ENCODE results near the gene GLB1L3.
"Not testable (repeated sequence)": the region's sequence is repeated elsewhere in the genome, so short reads cannot be mapped to it uniquely, and the experiment has no call there.

The GLB1L3 gene

GRCh38 chr11:134343646-134344045 lies 67.5 kb downstream of the GLB1L3 start:
- no peak for DNase-seq (ENCODE audit: low read depth in 2 of 2)

- DNase-seq (ENCODE audit: low read depth in 2 of 2), result not testable (repeated sequence)
Measured at GRCh38 chr11:134344497-134345236, 68.5 kb downstream of the GLB1L3 start.

- no peak for DNase-seq (ENCODE audit: low read depth in 2 of 2)
Measured at GRCh38 chr11:134345237-134345550, 69.0 kb downstream of the GLB1L3 start.

- DNase-seq (ENCODE audit: low read depth in 2 of 2), result no peak
Measured at GRCh38 chr11:134346101-134346975, 70.2 kb downstream of the GLB1L3 start.

GRCh38 chr11:134346976-134347350 lies 70.8 kb downstream of the GLB1L3 start:
- no peak for DNase-seq (ENCODE audit: low read depth in 2 of 2)

- no peak for DNase-seq (ENCODE audit: low read depth in 2 of 2)
Measured at GRCh38 chr11:134347441-134347840, 71.3 kb downstream of the GLB1L3 start.

- no peak for DNase-seq (ENCODE audit: low read depth in 2 of 2)
Measured at GRCh38 chr11:134349109-134349801, 73.1 kb downstream of the GLB1L3 start.

GRCh38 chr11:134349802-134350355 lies 73.7 kb downstream of the GLB1L3 start:
- DNase-seq (ENCODE audit: low read depth in 2 of 2), result no peak

DNA sequence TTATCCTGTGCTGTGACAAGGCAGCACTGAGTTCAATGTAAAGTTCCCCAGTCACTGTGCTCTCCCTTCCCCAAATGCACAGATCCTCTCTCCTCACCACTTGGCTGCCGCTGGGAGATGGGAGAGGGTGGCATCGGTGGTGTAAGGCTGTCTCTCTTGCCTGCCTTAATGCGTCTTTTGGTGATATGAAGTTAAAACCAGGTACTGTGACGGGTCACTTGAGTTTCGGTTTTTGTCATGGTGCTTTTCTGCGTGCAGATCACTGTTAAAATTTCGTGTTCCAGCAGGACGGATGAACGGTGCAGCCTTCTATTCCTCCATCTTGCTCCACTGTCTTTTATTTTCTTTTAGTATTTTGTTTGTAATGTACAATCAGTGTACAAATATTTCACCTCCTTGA lies 74.2 kb downstream of the GLB1L3 start:
- no peak for DNase-seq (ENCODE audit: low read depth in 2 of 2)

DNA sequence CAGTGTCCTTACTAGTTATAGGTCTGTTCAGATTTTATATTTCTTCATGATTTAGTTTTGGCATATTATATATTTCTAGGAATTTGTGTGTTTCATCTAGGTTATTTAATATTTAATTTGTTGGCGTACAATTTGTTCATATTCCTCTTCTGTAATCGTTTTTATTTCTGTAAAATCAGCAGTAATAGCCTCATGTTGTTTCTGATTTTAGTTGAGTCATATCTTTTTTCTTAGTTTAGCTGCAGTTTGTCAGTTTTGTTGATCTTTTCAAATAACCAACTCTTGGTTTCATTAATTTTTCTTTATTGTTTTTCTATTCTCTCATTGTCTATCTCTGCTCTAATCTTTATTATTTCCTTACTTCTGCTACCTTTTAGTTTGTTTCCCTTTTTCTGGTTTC lies 75.9 kb downstream of the GLB1L3 start:
- DNase-seq (ENCODE audit: low read depth in 2 of 2), result no peak

GRCh38 chr11:134355136-134355535 lies 79.0 kb downstream of the GLB1L3 start:
- no peak for DNase-seq (ENCODE audit: low read depth in 2 of 2)

DNA sequence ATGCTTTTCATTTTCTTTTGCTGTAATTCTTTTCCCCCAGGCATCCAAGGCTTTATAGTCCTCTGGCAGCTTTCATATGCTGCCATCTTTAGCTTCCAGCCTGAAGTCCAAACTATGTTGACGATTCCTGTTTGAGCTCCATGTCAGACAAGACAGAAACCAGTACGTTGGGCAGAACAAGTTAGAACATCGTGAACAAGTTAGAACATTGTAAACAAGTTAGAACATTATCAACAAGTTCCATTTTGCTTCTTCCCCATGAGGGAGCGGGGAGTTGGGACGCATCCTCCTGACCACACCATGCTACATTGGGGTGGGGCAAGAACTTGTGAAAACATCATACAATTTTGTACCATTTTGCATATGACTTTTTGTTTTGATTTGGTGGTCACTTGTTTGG lies 79.5 kb downstream of the GLB1L3 start:
- no peak for DNase-seq (ENCODE audit: low read depth in 2 of 2)

DNA sequence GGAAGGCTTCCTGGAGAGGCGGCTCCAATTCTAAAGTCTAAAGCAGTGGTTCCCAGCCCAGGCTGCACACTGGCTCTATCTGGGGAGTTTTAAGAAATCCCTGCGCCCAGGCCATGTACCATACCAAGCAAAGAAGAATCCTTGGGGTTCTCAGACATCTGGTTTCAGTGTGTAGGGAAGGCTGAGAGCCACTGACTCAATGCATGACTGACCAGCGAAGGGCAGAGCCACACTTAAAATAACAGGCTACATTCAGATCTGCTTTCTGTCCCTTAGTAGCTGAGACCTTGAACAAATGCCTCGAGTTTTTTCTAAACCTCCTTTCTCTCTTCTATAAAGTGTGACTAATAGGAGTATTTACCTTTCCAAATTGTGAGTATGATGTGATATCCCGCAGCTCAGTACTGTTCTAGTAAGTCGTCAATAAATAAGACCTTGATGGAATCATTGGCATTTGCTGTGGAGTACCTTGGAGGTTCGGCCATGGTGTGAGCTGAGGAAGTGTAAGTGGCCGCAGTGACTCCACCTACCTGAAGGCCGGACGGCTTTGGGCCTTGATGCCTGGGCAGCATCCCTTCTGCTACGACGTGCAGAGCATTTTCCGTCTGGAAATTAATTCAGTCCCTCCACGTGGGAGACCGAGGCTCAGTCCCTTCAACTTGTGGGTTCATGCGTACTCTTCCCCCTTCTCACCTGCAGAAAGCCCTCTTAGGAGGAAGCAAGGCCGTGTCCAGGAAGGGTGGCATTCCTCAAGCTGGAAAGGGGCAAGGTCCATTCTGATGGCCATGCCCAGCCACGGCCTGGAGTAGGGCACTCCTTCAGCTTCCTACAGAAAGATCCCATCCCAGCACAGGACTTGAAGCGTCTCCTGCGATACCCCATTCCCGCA lies 80.7 kb downstream of the GLB1L3 start:
- no peak for DNase-seq (ENCODE audit: low read depth in 2 of 2)

DNA sequence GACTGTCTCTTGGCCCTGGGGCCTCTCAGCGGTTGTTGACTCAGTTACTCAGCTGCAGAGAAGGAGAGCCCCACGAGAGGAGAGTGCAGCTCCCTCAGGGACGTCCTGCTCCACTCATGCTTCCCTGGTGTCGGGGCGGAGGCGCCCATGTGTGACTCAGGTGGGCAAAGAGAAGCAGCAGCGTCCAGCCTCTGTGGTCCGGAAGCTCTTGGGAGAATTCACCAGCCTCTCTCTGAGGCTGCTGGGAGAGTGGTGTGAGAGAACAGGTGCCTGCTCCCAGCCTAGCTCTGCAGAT lies 81.3 kb downstream of the GLB1L3 start:
- DNase-seq (ENCODE audit: low read depth in 2 of 2), result no peak

DNA sequence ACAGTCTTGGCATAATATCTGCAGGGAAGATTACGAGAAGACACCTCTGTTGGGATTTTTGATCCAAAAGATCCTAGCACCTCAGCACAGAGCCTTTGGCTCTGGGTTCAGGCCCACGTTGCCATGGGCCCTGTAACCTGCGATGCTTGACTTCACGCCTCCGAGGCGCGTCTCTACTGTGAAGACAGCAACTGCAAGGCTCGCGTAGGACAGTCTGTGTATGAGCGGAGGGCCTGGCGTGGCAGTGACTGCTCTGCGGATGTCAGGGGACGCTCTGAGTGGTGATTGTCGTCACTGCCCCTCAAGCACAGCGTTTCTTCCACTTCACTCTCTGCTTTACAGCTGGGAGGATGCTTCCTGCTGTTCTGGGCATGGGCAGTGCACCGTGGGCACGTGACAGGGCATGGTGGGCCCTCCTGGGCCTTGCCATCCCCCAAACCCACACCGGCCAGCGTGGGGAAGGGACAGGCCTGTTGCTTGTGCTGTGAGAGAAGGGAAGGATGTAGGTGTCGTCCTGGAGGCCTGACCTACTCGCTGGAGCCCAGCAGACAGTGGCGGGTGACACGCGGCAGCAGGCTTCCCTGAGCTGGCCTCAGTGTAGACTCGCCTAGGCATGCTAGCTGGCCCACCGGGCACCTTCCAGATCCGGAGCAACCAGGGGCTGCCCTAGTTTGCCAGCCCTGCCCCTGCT lies 82.1 kb downstream of the GLB1L3 start:
- no peak for DNase-seq (ENCODE audit: low read depth in 2 of 2)

DNA sequence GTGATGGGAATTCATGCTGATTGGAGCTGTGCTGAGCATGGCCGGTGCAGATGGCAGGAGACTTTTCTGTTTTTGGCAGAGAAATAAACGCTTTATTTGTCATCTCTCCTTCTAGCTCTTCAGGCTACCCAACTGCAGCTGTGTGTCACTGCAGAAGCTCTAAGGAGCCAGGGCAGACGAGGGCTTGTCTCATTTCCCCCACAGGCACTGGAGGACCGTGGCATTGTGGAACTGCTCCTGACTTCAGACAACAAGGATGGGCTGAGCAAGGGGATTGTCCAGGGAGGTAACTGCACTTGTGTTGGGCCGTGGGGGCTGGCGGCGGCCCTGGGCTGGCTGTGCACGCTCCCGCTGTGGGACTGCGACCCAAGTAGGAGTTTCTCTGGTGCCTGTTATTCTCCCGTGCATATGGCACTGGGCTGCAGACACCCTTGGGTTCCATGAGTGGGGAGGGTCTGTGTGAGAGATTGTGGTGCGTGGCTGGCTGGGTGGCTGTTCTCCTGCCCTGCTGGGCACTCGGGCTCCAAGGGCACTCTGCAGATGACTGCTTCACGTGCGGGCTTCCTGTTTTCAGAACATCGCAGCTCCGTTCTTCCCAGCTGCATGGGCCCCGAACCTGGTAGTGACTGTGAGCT lies 82.8 kb downstream of the GLB1L3 start:
- no peak for DNase-seq (ENCODE audit: low read depth in 2 of 2)

- no peak for DNase-seq (ENCODE audit: low read depth in 2 of 2)
Measured at GRCh38 chr11:134359646-134360045, 83.5 kb downstream of the GLB1L3 start.

DNA sequence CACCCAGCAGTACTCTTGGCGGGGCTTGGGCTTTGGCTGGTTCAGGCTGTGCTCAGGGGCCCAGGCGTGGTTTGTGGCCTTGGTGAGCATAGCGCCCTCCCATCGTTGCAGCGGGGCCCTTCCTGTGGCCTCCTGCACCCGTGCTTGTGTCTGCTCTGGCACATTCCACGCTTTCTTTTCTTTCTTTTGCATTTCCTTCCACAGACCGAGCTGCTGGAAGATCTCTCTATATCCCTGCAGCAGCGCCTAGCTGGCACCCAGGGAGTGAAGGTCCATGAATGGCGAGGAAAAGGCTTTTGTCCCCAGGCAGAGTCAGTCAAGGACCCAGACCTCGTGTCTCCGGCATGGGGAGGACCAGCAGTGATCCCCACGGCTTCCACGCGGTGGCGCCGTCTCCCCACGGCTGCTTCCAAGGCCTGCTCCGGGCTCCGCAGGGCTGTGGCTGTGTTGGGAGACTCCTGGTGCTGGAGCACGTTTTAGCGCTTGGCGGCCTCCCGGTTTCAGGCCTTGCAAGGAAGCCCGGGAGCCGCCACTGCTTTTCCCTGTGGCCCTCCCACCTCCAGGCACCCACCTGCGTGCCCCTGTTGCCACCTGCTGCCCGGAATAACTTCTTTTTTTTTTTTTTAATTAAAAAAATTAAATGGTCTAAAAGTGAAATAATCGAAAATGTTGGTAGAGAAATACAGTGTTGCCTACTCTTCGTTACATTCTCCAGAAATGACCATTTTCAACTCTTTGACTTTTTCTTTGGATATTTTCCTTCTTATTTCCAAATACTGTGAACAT lies 84.1 kb downstream of the GLB1L3 start:
- peak; percentile 27 to 39 for DNase-seq (ENCODE audit: low read depth in 2 of 2)

DNA sequence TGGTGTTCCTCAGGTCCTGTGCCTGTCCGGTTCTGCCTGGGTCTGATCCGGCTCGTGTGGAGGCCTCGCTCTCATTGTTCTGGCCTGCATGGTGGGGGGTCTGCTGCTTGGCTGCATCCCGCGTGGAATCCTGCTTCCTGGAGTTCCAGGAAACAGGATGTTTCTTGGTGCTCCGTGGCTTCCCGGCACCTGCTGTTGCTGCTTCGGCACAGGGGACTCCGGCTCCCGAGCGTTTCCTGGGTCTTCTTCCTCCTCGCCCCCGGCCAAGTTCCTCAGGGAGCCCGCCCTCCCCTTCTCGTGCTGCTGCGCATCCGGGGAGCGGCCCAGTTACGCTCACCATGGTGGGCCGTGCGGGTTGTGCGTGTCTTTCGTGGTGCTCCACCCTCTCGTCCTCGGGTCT lies 85.5 kb downstream of the GLB1L3 start:
- DNase-seq (ENCODE audit: low read depth in 2 of 2), result no peak
